ENCODE measurements around the gene KDM2A.

GRCh38 chr11:67090717-67091116 lies 28.3 kb upstream of the KDM2A start:
- no peak for TF ChIP-seq CTCF (IDR thresholded peaks at IDR 0.05)
- TF ChIP-seq POLR2A (IDR thresholded peaks at IDR 0.05) = no peak

Data from thyroid gland (tissue), 4 donors.